ENCODE measurements around the gene MUC5B.

- TF ChIP-seq POLR2AphosphoS5 (IDR thresholded peaks at IDR 0.05; ENCODE audit: low read depth, low read length) = no peak
- TF ChIP-seq TAF1 (IDR thresholded peaks at IDR 0.05; ENCODE audit: borderline replicate concordance, low read depth, low read length) = no peak
These were observed 32.3 kb downstream of the MUC5B start for GRCh38 chr11:1255151-1255550.
